GM23248 (cell line): Measurements from ENCODE around the gene CNTNAP4. TPM values are rescaled to one million over a fixed set of nuclear protein-coding genes. Genes with fewer than 3 reads are reported as not detected.

Experiments used
- DNase-seq: peaks from one replicate; pipeline ENCODE4 v3.0.0-alpha.2; 2015
- H2AFZ ChIP-seq: fragments of 200-600 bp; sonication (generic); 2 replicates; pipeline ENCODE4 v1.6.1; 2016; ENCODE audit warnings: antibody characterized with exemption
- H3F3A ChIP-seq: fragments of 200-600 bp; sonication (generic); 2 replicates; pipeline ENCODE4 v1.6.1; 2016; ENCODE audit warnings: mild to moderate bottlenecking, antibody characterized with exemption, mixed run types; ENCODE audit not compliant: insufficient read depth
- H3K27ac ChIP-seq: fragments of 200-600 bp; sonication (generic); 2 replicates; pipeline ENCODE4 v1.5.1; 2016; ENCODE audit warnings: mild to moderate bottlenecking
- H3K27me3 ChIP-seq: fragments of 200-600 bp; sonication (generic); replicated peaks from 2 replicates; pipeline ENCODE4 v1.6.1; 2016; ENCODE audit warnings: mild to moderate bottlenecking; ENCODE audit not compliant: insufficient read depth
- H3K36me3 ChIP-seq: fragments of 200-600 bp; sonication (generic); 2 replicates; pipeline ENCODE4 v1.6.1; 2016; ENCODE audit warnings: low read depth, mild to moderate bottlenecking
- H3K4me1 ChIP-seq: fragments of 200-600 bp; sonication (generic); 2 replicates; pipeline ENCODE4 v1.6.1; 2016; ENCODE audit warnings: mild to moderate bottlenecking; ENCODE audit not compliant: insufficient read depth
- H3K4me2 ChIP-seq: fragments of 200-600 bp; sonication (generic); one replicate; pipeline ENCODE4 v1.6.1; 2016; ENCODE audit warnings: mild to moderate bottlenecking; ENCODE audit not compliant: unreplicated experiment
- H3K4me3 ChIP-seq: fragments of 200-600 bp; sonication (generic); 2 replicates; pipeline ENCODE4 v1.5.1; 2016; ENCODE audit warnings: mild to moderate bottlenecking
- H3K79me2 ChIP-seq: fragments of 200-600 bp; sonication (generic); 2 replicates; pipeline ENCODE4 v1.6.1; 2016; ENCODE audit warnings: mild to moderate bottlenecking; ENCODE audit not compliant: insufficient read depth
- H3K9ac ChIP-seq: fragments of 200-600 bp; sonication (generic); 2 replicates; pipeline ENCODE4 v1.6.1; 2016; ENCODE audit warnings: mild to moderate bottlenecking
- H3K9me2 ChIP-seq: fragments of 200-600 bp; sonication (generic); 2 replicates; pipeline ENCODE4 v1.6.1; 2016; ENCODE audit warnings: mixed run types, mild to moderate bottlenecking, moderate library complexity; ENCODE audit not compliant: insufficient read depth
- H3K9me3 ChIP-seq: fragments of 200-600 bp; sonication (generic); one replicate; pipeline ENCODE4 v1.6.1; 2017; ENCODE audit warnings: low read depth
- H4K20me1 ChIP-seq: fragments of 200-600 bp; sonication (generic); 2 replicates; pipeline ENCODE4 v1.6.0; 2016; ENCODE audit not compliant: insufficient read depth
- EZH2 ChIP-seq: fragments of 200-600 bp; sonication (generic); IDR thresholded peaks from 2 replicates; pipeline ENCODE4 v1.6.1; 2018; ENCODE audit warnings: antibody characterized with exemption, mild to moderate bottlenecking; ENCODE audit not compliant: insufficient read depth, poor library complexity, severe bottlenecking
- EZH2phosphoT487 ChIP-seq: fragments of 200-600 bp; sonication (generic); IDR thresholded peaks from 2 replicates; pipeline ENCODE4 v1.6.1; 2018; ENCODE audit warnings: antibody characterized with exemption, moderate library complexity, mild to moderate bottlenecking, low read depth; ENCODE audit not compliant: insufficient read depth
- WGBS, 2 experiments: methylation state at CpG; one replicate each; pipeline ENCODE4 v1.1.6; 2015 to 2017; ENCODE audit warnings: low lambda C conversion rate in 2 of 2, low coverage in 1 of 2; ENCODE audit errors: missing lambda C conversion rate in 2 of 2; 5-methylcytosine and 5-hydroxymethylcytosine counted together
- in situ Hi-C: fragments of 300-500 bp; cut with MboI; formaldehyde crosslinking; loops from 2 replicates; pipeline ENCODE4 v1.15.0; 2020
- polyA plus RNA-seq: library from polyadenylated mRNA; unstranded; fragments of >200 nt; fragmentation: Nextera tagmentation; extraction: Ambion mirVana; gene quantifications from 2 replicates; pipeline ENCODE4 v1.2.1, GENCODE V29; 2016
- total RNA-seq: library from RNA; depleted of rRNA; stranded (reverse); fragments of >200 nt; shearing (Covaris generic); gene quantifications from 2 replicates; pipeline ENCODE4 v1.2.3, GENCODE V29; 2014

CNTNAP4 gene
- total and polyA plus RNA-seq, 2 experiments from 2014 or later: not detected

- Histone ChIP-seq H3F3A (no peaks in the 10 kb centered on the region), H3K27me3 (no peaks in the 10 kb centered on the region), H3K9ac (no peak overlapping the region), H3K36me3 (no peaks in the 10 kb centered on the region), H3K79me2 (no peaks in the 10 kb centered on the region), H3K9me2 (no peaks in the 10 kb centered on the region), H3K4me3 (no peak overlapping the region), H2AFZ (no peak overlapping the region), H3K4me1 (no peaks in the 10 kb centered on the region), H3K27ac (no peak overlapping the region), H3K4me2 (no peak overlapping the region), H4K20me1 (no peaks in the 10 kb centered on the region), H3K9me3 (peaks cover under 1% of the 10 kb centered on the region)
- 0% methylated on average over 2 of the region's 2 CpGs for whole genome bisulfite sequencing, 2 experiments
- in situ Hi-C loops: no loop called here
- TF ChIP-seq EZH2phosphoT487 (no peak), EZH2 (no peak)
- no peak for DNase-seq
Measured at GRCh38 chr16:76421571-76421970, 144.4 kb downstream of the CNTNAP4 start.

GRCh38 chr16:76428858-76429257 lies 151.7 kb downstream of the CNTNAP4 start:
- 23 to 29% methylated on average over 5 of the region's 5 CpGs for WGBS, 2 experiments
- no peaks in the 10 kb centered on the region for H3K79me2 ChIP-seq

GRCh38 chr16:76441391-76441790 lies 164.2 kb downstream of the CNTNAP4 start:
- no peak overlapping the region for H2AFZ ChIP-seq
- no peaks in the 10 kb centered on the region for H3K36me3 ChIP-seq
- H3K27ac ChIP-seq: no peak overlapping the region
- H3K9me3 ChIP-seq: no peaks in the 10 kb centered on the region
- no peaks in the 10 kb centered on the region for H3K9me2 ChIP-seq
- H3K79me2 ChIP-seq: no peaks in the 10 kb centered on the region
- no peaks in the 10 kb centered on the region for H3F3A ChIP-seq
- H3K27me3 ChIP-seq: no peaks in the 10 kb centered on the region
- H3K9ac ChIP-seq: no peak overlapping the region
- H3K4me3 ChIP-seq: no peak overlapping the region
- TF ChIP-seq EZH2: no peak
- no peak for TF ChIP-seq EZH2phosphoT487
- no peaks in the 10 kb centered on the region for H3K4me1 ChIP-seq
- 18 to 20% methylated on average over 3 of the region's 3 CpGs for WGBS, 2 experiments
- no peak overlapping the region for H3K4me2 ChIP-seq
- DNase-seq: no peak
- no peaks in the 10 kb centered on the region for H4K20me1 ChIP-seq
- in situ Hi-C loops: no loop called here

More at GRCh38 chr16:76428858-76429257, 151.7 kb downstream of the CNTNAP4 start:
- no peaks in the 10 kb centered on the region for H3K36me3 ChIP-seq
- H3K9ac ChIP-seq: no peak overlapping the region
- DNase-seq: no peak
- H4K20me1 ChIP-seq: no peaks in the 10 kb centered on the region
- no peak overlapping the region for H2AFZ ChIP-seq
- H3K27ac ChIP-seq: no peak overlapping the region
- no peaks in the 10 kb centered on the region for H3K27me3 ChIP-seq
- H3F3A ChIP-seq: no peaks in the 10 kb centered on the region
- H3K4me1 ChIP-seq: no peaks in the 10 kb centered on the region
- H3K9me3 ChIP-seq: peaks cover 4% of the 10 kb centered on the region
- no peaks in the 10 kb centered on the region for H3K9me2 ChIP-seq
- H3K4me2 ChIP-seq: no peak overlapping the region
- TF ChIP-seq EZH2 (no peak), EZH2phosphoT487 (no peak)
- in situ Hi-C loops: no loop called here
- no peak overlapping the region for H3K4me3 ChIP-seq

- TF ChIP-seq EZH2phosphoT487: no peak
- TF ChIP-seq EZH2: no peak
- H3F3A ChIP-seq: no peaks in the 10 kb centered on the region
- 6% methylated on average over 3 of the region's 3 CpGs for WGBS, 2 experiments
- H3K27ac ChIP-seq: no peak overlapping the region
- no peaks in the 10 kb centered on the region for H3K27me3 ChIP-seq
- in situ Hi-C loops: no loop called here
- no peak for DNase-seq
- no peaks in the 10 kb centered on the region for H3K36me3 ChIP-seq
- H3K4me3 ChIP-seq: no peak overlapping the region
- H4K20me1 ChIP-seq: no peaks in the 10 kb centered on the region
- H3K4me2 ChIP-seq: no peak overlapping the region
- no peak overlapping the region for H3K9ac ChIP-seq
- no peaks in the 10 kb centered on the region for H3K79me2 ChIP-seq
- H3K9me2 ChIP-seq: no peaks in the 10 kb centered on the region
- H2AFZ ChIP-seq: no peak overlapping the region
- H3K4me1 ChIP-seq: no peaks in the 10 kb centered on the region
- H3K9me3 ChIP-seq: no peaks in the 10 kb centered on the region
Measured at GRCh38 chr16:76441876-76442275, 164.7 kb downstream of the CNTNAP4 start.

GRCh38 chr16:76443973-76444372 lies 166.8 kb downstream of the CNTNAP4 start:
- in situ Hi-C loops: no loop called here

More at GRCh38 chr16:76443973-76444372, 166.8 kb downstream of the CNTNAP4 start:
- Histone ChIP-seq H3K4me2 (no peak overlapping the region), H4K20me1 (no peaks in the 10 kb centered on the region), H3K36me3 (no peaks in the 10 kb centered on the region), H3F3A (no peaks in the 10 kb centered on the region), H3K4me3 (no peak overlapping the region), H3K4me1 (no peaks in the 10 kb centered on the region), H3K27me3 (no peaks in the 10 kb centered on the region), H3K9me2 (no peaks in the 10 kb centered on the region), H3K9me3 (no peaks in the 10 kb centered on the region), H3K27ac (no peak overlapping the region), H2AFZ (no peak overlapping the region), H3K9ac (no peak overlapping the region), H3K79me2 (no peaks in the 10 kb centered on the region)
- WGBS, 2 experiments: 42 to 56% methylated on average over 1 of the region's 1 CpG
- TF ChIP-seq EZH2phosphoT487: no peak
- TF ChIP-seq EZH2: no peak
- DNase-seq: no peak
